ENCODE measurements around the gene PHACTR1. TPM values are rescaled to one million over a fixed set of nuclear protein-coding genes. Genes with fewer than 3 reads are reported as not detected.

Gene PHACTR1
- total RNA-seq, 2 donors from 2014 or later = 2.8 to 6.3 TPM

DNA sequence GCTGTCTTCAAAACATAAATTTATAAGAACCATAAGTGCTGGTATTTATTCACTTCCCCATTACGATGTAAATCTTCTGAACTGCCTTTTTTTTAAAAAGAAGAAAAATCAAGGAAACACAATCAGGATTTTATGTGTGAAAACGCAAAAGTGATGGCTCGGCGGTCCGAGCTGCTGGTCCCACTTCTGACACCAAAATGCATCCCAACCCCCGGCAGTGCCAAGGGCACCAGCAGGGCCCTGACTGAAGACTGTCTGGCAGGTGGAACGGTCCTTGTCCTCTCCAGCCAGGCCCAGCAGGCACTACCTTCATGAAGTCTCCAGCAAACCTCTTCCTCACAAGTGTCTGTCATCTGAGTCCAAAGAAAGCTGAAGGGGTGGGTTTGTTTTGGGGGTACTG, 570.5 kb downstream of the PHACTR1 start:
- H3K4me3 Mint-ChIP-seq = no peak overlapping the region
- H3K9me3 ChIP-seq (ENCODE audit: control insufficient read depth, low read length) = peaks cover 27% of the 10 kb centered on the region
- no peak overlapping the region for H3K27ac Mint-ChIP-seq
- H3K9ac ChIP-seq (ENCODE audit: extremely low read depth, low read length, poor library complexity, severe bottlenecking) = no peak overlapping the region
- no peaks in the 10 kb centered on the region for H3K27me3 ChIP-seq (ENCODE audit: control insufficient read depth, insufficient read depth, low read length, poor library complexity, severe bottlenecking)
- H3K4me3 ChIP-seq (ENCODE audit: low read length) = peak overlapping the region; percentile 13
- H3K4me1 ChIP-seq (ENCODE audit: control insufficient read depth, insufficient read depth, low read length) = peaks cover 5% of the 10 kb centered on the region
- peaks cover 9% of the 10 kb centered on the region for H3K4me1 Mint-ChIP-seq
- H3K36me3 ChIP-seq (ENCODE audit: control insufficient read depth, insufficient read depth, low read length) = peaks cover 78% of the 10 kb centered on the region
- peaks cover 25% of the 10 kb centered on the region for H3K9me3 Mint-ChIP-seq
- H3K36me3 Mint-ChIP-seq (ENCODE audit: low read depth) = peaks cover 60% of the 10 kb centered on the region
- WGBS, 2 experiments (ENCODE audit: insufficient coverage in 1 of 2, insufficient read length in 1 of 2) = 95 to 97% methylated on average over 6 to 7 of the region's 7 CpGs
- H3K27me3 Mint-ChIP-seq (ENCODE audit: insufficient read depth) = no peaks in the 10 kb centered on the region
- no peak for DNase-seq
- TF ChIP-seq, protein P1, sequence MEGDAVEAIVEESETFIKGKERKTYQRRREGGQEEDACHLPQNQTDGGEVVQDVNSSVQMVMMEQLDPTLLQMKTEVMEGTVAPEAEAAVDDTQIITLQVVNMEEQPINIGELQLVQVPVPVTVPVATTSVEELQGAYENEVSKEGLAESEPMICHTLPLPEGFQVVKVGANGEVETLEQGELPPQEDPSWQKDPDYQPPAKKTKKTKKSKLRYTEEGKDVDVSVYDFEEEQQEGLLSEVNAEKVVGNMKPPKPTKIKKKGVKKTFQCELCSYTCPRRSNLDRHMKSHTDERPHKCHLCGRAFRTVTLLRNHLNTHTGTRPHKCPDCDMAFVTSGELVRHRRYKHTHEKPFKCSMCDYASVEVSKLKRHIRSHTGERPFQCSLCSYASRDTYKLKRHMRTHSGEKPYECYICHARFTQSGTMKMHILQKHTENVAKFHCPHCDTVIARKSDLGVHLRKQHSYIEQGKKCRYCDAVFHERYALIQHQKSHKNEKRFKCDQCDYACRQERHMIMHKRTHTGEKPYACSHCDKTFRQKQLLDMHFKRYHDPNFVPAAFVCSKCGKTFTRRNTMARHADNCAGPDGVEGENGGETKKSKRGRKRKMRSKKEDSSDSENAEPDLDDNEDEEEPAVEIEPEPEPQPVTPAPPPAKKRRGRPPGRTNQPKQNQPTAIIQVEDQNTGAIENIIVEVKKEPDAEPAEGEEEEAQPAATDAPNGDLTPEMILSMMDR (conservative IDR thresholded peaks at IDR 0.05) = no peak
- H3K27ac ChIP-seq (ENCODE audit: low read depth, low read length) = no peak overlapping the region

GRCh38 chr6:13288481-13288880, 571.9 kb downstream of the PHACTR1 start:
- Mint-ChIP-seq H3K9me3 (peaks cover 25% of the 10 kb centered on the region), H3K4me1 (peaks cover 1% of the 10 kb centered on the region), H3K27me3 (ENCODE audit: insufficient read depth) (no peaks in the 10 kb centered on the region), H3K27ac (no peak overlapping the region), H3K36me3 (ENCODE audit: low read depth) (peaks cover 72% of the 10 kb centered on the region), H3K4me3 (no peak overlapping the region)
- no peak overlapping the region for H3K9ac ChIP-seq (ENCODE audit: extremely low read depth, low read length, poor library complexity, severe bottlenecking)
- DNase-seq = peak; percentile 22
- peaks cover 27% of the 10 kb centered on the region for H3K9me3 ChIP-seq (ENCODE audit: control insufficient read depth, low read length)
- no peaks in the 10 kb centered on the region for H3K27me3 ChIP-seq (ENCODE audit: control insufficient read depth, insufficient read depth, low read length, poor library complexity, severe bottlenecking)
- no peak overlapping the region for H3K4me3 ChIP-seq (ENCODE audit: low read length)
- TF ChIP-seq, protein P1 (conservative IDR thresholded peaks at IDR 0.05) = no peak
- H3K4me1 ChIP-seq (ENCODE audit: control insufficient read depth, insufficient read depth, low read length) = no peaks in the 10 kb centered on the region
- H3K36me3 ChIP-seq (ENCODE audit: control insufficient read depth, insufficient read depth, low read length) = peaks cover 86% of the 10 kb centered on the region
- WGBS, 2 experiments (ENCODE audit: insufficient coverage in 1 of 2, insufficient read length in 1 of 2) = 92 to 95% methylated on average over 4 to 9 of the region's 9 CpGs
- H3K27ac ChIP-seq (ENCODE audit: low read depth, low read length) = no peak overlapping the region

GRCh38 chr6:13288969-13289391, 572.4 kb downstream of the PHACTR1 start:
- Histone ChIP-seq H3K9ac (ENCODE audit: extremely low read depth, low read length, poor library complexity, severe bottlenecking) (no peak overlapping the region), H3K4me3 (ENCODE audit: low read length) (no peak overlapping the region), H3K27me3 (ENCODE audit: control insufficient read depth, insufficient read depth, low read length, poor library complexity, severe bottlenecking) (no peaks in the 10 kb centered on the region), H3K9me3 (ENCODE audit: control insufficient read depth, low read length) (peaks cover 27% of the 10 kb centered on the region), H3K27ac (ENCODE audit: low read depth, low read length) (no peak overlapping the region), H3K36me3 (ENCODE audit: control insufficient read depth, insufficient read depth, low read length) (peaks cover 85% of the 10 kb centered on the region), H3K4me1 (ENCODE audit: control insufficient read depth, insufficient read depth, low read length) (no peaks in the 10 kb centered on the region)
- H3K36me3 Mint-ChIP-seq (ENCODE audit: low read depth) = peaks cover 75% of the 10 kb centered on the region
- peak; percentile 38 for DNase-seq
- TF ChIP-seq, protein P1 (conservative IDR thresholded peaks at IDR 0.05) = no peak
- no peaks in the 10 kb centered on the region for H3K27me3 Mint-ChIP-seq (ENCODE audit: insufficient read depth)
- peaks cover 25% of the 10 kb centered on the region for H3K9me3 Mint-ChIP-seq
- no peaks in the 10 kb centered on the region for H3K4me1 Mint-ChIP-seq
- no peak overlapping the region for H3K27ac Mint-ChIP-seq
- WGBS, 2 experiments (ENCODE audit: insufficient coverage in 1 of 2, insufficient read length in 1 of 2) = 85 to 88% methylated on average over 8 to 13 of the region's 13 CpGs
- no peak overlapping the region for H3K4me3 Mint-ChIP-seq
